ENCODE measurements around the gene SVIL.
"Not testable (repeated sequence)": the region's sequence is repeated elsewhere in the genome, so short reads cannot be mapped to it uniquely, and the experiment has no call there.

DNA sequence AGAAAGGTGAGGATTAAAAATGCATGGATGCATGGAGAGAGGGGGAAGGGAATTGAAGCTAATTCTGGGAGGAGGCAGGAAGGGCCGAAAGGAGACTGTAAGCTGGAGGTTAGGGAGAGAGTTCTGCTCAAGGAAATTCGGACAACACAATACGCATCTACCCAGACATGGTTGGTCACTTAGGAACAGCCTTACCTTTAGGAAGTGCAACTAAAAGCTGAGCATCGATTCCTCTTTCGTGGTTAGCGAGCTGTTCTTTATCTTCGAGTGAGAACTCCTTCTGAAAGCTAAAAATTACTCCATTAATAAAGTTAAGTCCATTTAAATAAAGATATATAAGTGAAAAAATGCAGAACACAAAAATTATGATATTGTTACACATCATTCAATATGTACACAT lies 71.8 kb downstream of the SVIL start:
- TF ChIP-seq POLR2A, CTCF (IDR thresholded peaks at IDR 0.05): not testable (repeated sequence)
